Effector CD8-positive, alpha-beta T cell (primary cell): ENCODE data around the gene ARID2.

Experiments used
- DNase-seq: peaks from one replicate; lab custom pipeline; 2025; lab: John Stamatoyannopoulos, UW

ARID2 gene

DNA sequence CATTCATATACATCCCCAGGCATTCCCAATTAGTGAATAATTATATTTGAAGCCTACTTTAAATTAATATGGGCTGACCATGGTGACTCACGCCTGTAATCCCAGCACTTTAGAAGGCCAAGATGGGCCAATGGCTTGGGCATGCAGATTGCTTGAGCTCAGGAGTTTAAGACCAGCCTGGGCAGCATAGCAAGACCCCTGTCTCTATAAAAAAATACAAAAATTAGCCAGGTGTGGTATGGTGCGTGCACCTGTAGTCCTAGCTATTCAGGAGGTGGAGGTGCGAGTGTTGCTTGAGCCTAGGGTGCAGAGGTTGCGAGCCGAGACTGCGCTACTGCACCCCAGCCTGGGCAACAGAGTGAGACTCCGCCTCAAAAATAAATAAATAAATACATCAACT is 7.6 kb upstream of the ARID2 start:
- no peak for DNase-seq

DNA sequence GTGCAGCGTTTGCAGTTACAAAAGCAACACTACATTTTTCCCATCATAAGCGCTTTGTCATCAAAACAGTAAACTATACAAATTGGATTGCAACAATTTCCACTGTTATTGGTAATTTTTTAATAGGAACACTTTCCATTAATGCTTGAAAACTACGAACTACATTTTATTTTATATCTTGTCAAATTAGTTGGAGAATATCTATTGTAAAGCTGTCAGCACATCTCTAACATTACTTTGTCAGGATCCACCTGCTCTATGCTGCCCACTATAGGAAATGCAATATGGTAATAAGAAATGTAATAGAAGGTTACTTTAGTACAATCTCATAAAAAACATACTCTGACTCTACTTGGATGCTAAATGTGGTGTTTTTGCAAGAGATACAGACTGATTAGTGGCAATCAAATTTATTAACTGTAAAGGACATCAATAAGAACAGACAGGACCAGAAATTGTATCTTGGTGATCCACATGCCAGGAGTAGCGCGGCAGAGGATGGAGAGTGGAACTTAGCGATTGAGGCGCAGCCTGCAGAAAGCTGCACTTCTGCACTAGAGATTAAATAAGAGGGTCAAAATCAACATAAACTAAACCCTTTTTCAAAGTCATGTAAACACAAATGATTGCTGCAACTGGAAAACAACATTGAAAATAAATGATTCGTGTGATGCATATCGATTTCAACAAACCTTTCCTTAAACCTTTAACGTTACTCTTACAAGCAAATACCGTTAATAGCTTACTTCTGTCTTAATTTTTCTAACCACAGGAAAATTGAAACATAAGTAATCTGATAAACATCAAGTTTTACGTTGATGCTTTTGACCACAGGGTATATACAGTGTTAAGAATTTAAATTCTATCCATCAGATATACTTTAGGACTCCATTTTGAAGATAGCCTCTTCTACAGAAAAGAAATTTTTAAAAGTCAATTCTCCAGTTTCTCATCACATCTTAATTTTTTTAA is 3.6 kb upstream of the ARID2 start:
- no peak for DNase-seq

DNA sequence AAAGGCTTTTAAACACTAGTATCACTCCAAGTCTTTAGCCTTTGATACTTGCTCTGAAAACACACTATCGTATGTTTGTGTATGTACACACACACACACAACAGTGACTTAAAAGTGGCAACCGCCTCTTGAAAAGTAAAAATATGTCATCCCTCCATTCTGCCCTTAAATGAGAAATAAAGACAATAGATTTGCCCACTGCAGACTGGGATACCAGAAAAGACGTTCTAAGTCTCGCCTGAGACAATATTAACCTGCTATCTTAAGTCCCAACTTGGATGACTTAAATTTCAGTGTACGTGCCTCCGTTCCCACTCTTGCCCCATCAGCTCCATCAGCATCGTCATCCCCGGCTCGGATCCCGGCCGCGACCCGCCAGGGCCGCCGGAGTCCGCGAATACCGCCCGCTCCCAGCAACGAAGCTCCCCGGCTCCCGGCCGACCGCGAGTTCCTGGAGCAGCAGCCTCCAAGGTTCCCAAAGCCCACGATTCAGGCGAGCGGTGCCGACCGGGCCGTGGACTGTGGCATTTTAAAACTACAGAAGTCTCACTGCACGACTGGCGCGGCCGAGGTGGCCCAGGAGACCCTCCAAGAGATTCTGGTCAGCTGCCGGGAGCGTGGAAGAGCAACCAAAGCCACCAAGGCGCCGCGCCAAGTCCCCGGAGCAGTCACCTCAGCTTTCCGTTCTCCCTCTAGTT is 2.8 kb upstream of the ARID2 start:
- no peak for DNase-seq

DNA sequence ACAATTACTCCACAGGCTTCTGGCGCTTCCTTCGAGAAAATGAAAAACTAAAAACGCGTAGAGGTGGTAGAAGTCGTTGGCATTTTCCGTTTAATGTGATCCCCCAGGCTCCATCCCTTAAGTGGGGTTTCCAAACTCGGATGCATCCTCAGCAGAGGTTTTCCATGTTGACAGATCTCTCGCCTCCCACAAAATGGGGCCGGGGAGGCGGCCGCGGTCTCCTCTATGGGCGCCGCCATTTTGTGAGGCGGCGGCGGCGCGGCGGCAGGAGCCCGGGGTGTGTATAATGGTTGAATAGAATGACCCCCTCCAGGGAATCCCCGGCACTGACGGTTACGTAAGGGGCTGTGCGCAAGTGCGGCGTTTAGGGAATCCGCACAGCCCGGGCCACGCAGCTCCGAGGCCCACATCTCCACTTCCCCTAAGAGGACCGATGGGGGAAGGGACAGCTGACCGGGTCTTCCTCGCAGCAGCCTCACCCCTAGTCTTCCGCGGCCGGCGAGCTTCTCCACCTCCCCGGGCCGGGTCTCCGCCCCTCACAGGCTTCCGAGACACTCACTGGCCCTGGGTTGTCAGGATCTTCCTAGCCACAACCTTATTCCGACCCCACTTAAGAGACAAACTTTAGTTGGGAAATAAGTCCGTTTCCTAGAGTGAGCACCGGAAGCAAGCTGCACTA is 2.1 kb upstream of the ARID2 start:
- DNase-seq: peak; percentile 81

DNA sequence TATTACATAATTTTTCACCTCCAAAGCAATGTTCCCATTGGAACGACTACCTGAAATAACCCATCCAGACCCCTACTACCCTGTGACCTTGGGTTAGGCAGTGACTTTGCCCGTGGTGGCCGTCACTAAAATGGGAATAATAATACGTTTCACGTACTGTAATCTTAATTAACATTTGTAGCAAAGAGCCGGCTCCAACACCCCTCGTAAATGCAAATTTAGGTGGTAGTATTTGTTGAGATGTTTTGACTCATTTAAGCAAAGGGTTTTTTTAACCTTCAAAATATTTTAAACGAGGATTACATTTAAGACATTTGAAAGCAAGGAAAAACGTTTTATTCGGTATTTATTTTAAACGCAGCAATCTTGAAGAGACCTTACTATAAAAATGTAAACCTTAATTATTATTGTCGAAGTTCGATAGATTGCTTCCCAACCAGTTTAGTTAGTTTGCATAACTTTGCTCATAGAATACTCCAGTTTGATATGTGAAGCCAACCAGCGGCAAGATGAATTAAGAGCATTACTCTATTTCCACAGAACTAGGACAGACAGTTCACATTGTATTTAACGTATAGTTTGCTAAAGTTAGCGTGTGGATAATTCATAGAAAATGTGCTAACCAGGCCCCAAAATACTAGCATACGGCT is 1.4 kb upstream of the ARID2 start:
- DNase-seq: no peak

DNA sequence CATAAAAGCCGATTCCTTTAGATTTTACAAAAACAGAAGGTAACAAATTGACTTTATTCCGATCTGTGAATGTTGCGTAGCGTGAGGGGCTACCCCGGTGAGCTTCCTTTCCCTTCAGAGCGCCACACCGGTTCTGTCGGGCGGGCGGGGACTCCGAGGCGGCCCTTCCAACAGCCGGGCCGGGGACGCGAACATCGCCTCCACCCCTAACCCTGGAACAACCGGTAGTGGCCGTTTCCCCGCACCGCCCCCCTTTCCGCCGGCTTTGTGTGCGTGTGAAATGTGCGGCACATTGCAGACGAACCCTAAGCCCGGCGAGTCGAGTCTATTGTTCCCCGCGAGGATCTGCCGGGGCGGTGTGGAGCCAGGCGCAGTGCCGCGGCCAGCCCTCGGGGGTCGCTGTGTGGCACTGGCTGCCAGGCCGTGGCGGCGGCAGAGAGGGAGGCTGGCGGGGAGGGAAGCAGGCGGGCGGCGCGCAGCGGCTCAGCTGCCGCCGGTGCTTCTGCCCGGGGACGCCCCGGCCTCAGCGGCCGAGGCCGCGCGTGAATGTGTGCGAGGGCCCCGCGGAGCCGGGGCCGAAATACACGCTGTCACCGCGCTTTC is 775 bp upstream of the ARID2 start:
- DNase-seq: peak; percentile 89

DNA sequence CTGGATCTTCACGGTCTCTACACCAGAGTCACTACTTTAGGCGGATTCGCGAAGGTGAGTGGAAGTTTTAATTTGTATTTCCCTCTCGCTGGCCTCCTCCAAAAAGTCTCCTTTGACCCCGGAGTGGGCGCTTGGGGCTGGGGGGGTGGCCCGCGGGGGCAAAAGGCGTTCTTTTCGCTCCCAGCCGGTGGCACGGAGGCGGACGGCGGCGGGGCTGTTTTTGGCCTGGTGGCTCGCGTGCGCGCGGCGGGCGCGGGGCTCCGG is 510 bp downstream of the ARID2 start:
- no peak for DNase-seq

DNA sequence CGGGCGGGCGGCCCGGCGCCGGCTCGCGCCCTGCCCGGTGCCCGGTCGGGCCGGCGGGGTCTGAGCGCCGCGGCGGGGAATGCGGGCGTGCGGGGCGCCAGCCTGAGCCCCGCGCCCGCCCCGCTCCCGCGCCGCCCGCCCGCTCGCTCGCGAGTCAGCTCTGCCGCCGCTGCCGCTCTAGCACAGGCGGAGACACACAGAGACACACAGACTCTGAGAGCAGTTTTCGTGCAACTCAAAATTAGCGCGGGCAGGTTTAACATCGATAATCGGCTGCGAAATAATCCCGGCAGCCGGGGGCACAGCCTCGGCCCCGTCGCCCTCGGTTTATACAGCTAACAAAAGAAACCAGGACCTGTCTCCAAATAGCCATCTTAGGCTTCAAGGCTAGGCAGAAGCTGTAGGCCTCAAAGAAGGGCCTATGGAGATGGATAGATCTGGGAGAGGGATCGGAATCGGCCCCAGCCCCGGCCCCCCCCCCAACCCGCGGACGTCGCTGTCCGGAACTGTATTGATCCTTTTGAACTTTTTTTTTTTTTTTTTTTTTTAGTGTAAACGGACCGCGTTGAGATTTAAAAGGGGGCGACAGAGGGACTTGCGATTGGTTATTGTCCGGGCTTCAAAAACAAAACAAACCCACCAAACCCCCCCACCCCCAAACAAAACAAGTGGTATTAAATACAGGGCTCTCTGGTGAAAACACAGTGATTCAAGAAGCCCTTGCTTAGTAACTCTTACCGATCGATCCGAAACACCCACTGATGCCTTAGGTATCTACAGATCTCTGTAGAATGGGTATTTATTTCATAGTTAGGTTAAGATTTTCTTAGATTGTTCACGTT is 1.1 kb downstream of the ARID2 start:
- peak; percentile 37 for DNase-seq

DNA sequence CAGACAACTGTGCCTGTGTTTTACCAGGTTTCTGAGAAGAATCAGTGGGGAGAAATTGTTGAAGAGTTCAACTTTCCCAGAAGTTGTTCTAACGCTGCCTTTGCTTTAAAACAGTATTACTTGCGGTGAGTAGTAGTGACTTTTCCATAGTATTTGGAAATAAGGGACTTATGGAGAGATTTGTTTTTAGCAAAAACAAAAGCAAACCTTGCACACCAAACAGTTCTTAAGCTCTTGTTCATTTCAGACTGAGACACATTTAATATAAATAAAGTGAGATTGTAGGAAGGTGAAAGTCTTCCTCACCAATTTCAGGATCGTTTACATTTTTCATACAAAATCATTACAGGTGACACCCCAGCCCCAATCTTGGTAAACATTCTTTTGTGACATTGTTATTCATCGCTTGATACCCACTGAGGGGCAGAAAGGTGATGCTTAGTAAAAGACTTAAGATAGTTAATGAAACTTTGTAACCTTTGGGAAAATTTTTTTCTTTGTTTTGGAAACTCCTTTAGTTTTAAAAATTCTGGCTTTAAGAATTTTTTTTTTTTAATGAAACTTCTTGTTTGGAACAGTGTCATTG is 1.8 kb downstream of the ARID2 start:
- DNase-seq: no peak

DNA sequence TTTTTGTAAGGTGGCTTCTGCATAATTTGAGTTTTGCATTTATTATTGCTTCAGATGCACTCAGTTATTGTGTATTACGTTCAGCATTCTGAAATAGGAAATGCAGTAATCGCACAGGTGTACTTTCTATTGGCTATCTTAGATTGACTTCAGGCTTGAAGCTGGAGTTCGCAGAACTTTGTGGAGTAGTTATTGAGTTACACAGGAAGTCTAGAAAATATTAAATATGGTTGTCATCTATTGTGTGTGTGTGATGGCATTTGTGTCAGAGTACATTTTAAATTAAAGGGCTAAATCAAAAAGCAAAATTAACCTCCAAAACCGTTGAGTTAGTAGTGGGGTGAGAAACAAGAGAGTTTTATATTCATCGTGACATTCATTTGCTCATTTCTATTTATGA is 2.7 kb downstream of the ARID2 start:
- no peak for DNase-seq

DNA sequence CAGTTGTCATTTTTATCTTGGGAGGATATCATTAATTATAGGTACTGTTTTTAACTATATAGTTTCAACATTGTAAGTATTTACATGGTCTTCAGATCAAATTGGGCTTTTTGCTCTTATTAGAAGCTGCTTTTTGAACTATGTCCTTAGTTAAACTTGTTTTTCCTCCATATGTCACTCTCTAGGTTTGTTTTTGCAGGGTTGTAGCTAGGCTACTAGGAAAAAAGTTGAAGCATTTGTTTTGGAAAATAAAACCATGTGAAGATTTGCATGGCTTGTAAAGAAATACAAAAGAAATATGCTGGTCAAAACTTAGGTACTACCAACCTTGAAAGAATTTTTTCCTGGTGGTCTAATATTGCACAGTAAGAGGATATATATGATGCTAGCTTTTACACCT is 3.4 kb downstream of the ARID2 start:
- no peak for DNase-seq

DNA sequence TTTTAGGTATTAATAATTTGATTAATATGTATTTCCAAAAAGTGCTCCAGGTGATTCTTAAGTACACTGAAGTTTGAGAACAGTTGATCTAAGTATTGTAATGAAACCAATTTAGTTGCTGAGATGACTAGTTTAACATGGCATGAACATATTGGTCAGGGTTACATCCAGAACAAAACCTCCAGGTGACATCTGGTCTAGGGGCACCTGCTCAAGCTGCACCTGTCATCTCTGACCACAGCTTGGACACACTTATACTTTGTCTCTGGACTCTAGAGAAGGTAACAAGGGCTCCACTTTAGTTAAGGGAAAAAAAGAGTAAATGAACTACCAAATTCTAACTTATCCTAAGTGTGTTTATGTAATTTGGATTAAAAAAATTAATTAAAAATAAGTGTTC is 8.1 kb downstream of the ARID2 start:
- no peak for DNase-seq

DNA sequence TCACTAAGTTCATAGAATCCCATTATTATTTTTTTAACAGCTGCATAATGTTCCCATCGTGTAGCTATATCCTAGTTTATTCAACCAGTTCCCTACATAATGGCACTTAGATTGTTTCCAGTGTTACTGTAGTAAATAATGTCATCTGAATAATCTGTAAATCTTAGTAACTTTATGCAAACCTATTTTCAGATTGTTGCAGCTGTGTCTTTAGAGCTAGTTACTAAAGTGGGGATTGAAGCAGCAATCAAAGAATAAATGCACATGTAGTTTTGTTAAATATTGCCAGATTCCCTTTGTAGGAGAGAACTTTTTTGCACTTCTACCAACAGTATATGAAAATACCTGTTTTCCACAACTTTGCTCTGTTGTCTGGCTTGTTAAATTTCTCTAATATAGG is 13.1 kb downstream of the ARID2 start:
- no peak for DNase-seq

DNA sequence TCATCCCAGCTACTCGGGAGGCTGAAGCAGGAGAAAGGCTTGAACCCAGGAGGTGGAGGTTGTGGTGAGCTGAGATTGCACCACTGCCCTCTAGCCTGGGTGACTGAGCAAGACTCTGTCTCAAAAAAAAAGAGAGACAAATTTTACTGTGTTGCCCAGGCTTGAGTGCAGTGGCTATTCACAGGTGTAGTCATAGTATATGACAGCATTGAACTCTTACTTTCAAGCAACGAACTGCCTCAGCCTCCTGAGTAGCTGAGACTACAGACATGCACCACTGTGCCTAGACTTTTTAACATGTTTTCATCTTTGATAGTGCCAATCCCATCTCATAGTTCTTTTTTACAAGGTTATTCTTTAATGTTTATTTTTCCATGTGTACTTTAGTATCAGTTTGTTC is 13.7 kb downstream of the ARID2 start:
- no peak for DNase-seq

DNA sequence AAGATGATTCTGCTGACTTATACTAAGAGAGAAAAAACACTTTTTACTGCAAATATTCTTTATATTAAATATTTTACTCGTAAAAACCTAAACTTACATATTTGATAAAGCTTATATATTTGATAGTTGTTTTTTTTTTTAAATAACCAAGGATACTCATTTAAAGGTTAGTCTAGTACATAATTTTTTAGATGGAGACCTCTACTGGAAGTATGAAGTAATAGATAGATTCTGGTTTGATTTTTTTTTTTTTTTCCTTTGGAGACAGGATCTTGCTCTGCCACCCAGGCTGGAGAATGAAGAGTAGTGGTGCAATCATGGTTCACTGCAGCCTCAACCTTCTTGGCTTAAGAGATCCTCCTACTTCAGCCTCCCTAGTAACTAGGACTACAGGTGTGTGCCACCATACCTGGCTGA is 16.4 kb downstream of the ARID2 start:
- DNase-seq: no peak

DNA sequence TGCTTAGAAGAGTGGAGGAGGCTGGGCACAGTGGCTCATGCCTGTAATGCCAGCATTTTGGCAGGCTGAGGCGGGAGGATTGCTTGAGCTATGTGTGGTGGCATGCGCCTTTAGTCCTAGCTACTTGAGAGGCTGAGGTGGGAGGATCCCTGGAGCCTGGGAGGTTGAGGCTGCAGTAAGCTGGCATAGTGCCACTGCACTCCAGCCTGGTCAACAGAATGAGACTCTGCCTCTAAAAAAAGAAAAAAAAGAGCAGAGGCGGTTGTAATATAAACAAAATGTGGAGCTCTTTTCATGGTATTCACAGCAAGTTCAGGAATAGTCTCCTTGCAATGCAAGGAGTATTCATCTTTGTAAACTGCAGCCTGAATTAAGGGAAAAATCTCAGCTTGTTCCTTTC is 27.2 kb downstream of the ARID2 start:
- no peak for DNase-seq

DNA sequence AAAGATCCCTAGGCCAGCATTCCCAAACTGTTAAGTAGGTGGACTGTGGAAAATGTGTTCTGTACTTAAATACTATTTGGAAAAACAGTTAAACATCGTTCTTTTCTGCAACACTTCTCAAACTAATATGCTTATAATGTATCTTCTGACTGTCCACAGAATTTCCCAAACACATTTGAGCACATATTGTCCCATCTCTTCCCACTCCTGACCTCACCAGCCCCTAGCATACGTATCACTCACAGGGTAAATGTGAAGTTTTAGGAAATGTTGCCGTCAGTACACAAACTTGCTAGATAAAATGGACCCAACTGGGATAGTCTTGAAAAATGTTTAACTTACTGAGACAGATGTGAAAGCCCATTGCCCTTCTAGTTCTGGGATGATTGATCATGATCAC is 27.7 kb downstream of the ARID2 start:
- DNase-seq: no peak

DNA sequence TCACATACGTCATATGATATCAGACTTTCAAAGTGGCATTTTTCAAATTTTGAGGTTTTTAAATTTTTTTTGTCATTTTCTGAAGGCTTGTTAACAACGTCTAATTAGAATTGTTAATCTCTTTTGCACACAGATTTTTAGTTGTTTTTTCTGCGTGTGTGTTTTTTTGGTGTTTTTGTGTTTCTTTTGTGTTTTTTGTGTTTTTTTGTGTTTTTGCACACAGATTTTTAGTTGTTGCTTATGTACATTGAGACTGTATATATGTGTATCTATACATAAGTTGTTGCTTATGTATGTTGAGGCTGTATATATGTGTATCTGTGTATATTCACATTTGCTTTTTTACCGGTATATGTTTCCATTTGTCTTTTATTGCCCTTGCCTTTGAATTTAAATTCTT is 30.8 kb downstream of the ARID2 start:
- no peak for DNase-seq

DNA sequence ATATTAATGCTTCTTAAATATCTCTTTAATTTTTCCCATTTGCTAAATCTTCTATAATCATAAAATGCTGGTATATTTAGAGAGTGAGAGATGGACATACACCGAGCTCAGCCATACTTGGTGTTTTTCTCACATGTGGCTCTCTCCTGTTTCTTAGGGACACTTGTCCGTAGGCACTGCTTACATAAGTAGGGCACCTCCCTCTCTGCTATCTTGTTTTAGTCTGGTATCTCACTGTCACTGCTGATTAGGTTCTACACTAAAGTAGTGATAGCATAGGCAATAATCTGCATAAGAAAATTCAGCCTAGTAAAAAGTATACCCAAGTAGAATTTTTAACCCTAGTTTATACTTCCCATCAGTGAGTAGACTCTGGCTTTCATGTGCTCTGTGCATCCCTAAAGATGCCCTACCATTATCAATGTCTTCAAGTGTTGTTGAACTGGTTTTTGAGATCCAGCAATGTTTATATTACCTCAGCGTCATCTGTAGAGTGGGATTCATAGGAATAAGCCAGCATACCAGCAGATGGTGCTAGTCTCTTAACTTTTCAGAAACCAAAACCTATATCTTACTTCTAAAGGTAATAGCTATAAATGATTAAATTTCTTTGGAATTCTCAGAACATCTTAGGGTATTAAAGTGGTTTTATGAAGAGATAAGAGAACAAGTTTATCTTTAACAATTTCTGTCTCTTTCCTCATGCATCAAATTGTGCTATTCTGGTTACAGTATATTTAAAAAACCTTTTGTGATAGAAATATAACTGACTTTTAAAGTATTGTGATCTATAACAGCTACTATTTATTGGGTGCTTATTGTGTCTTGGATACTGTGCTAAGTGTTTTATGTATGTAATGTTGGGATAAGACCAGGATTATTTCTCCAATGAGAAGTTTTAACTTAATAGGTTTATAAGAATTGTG is 32.9 kb downstream of the ARID2 start:
- no peak for DNase-seq

DNA sequence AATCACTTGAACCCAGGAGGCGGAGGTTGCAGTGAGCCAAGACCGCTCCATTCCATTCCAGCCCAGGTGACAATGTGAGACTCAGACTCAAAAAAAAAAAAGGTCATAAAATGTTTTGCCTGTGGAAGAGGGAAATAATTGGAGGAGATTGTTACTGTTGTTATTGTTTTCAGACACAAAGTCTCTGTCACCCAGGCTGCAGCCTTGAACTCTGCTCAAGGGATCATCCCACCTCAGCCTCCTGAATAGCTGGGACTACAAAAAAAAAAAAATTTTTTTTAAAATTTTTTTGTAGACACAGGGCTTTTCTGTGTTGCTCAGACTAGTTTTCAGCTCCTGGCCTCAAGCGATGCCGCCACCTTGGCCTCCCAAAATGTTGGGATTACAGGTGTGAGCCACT is 33.9 kb downstream of the ARID2 start:
- no peak for DNase-seq
